ENCODE data around the gene NPRL2. TPM values are rescaled to one million over a fixed set of nuclear protein-coding genes. Genes with fewer than 3 reads are reported as not detected.
A peak's percentile ranks its signal among the peaks of the same experiment; 100 is the strongest.

Gene NPRL2
- total RNA-seq, 1 donor from 2014 or later: 17.1 TPM

- H3K4me3 ChIP-seq (ENCODE audit: low read depth, low read length): no peak overlapping the region
- TF ChIP-seq, protein P1, sequence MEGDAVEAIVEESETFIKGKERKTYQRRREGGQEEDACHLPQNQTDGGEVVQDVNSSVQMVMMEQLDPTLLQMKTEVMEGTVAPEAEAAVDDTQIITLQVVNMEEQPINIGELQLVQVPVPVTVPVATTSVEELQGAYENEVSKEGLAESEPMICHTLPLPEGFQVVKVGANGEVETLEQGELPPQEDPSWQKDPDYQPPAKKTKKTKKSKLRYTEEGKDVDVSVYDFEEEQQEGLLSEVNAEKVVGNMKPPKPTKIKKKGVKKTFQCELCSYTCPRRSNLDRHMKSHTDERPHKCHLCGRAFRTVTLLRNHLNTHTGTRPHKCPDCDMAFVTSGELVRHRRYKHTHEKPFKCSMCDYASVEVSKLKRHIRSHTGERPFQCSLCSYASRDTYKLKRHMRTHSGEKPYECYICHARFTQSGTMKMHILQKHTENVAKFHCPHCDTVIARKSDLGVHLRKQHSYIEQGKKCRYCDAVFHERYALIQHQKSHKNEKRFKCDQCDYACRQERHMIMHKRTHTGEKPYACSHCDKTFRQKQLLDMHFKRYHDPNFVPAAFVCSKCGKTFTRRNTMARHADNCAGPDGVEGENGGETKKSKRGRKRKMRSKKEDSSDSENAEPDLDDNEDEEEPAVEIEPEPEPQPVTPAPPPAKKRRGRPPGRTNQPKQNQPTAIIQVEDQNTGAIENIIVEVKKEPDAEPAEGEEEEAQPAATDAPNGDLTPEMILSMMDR (IDR thresholded peaks at IDR 0.05; ENCODE audit: insufficient read depth, low read length, severe bottlenecking): no peak
- peaks cover 14% of the 10 kb centered on the region for H3K36me3 ChIP-seq (ENCODE audit: control insufficient read depth, insufficient read depth, low read length)
- no peaks in the 10 kb centered on the region for H3K27me3 ChIP-seq (ENCODE audit: control insufficient read depth, insufficient read depth, low read length)
- DNase-seq (ENCODE audit: low read depth) (no peak), FAIRE-seq (no peak)
These were observed 9.2 kb upstream of the NPRL2 start for GRCh38 chr3:50359760-50360110.

- peaks cover 18% of the 10 kb centered on the region for H3K36me3 ChIP-seq (ENCODE audit: control insufficient read depth, insufficient read depth, low read length)
- H3K27me3 ChIP-seq (ENCODE audit: control insufficient read depth, insufficient read depth, low read length): no peaks in the 10 kb centered on the region
- H3K4me3 ChIP-seq (ENCODE audit: low read depth, low read length): peak within 1 kb of the TSS; percentile 71
- FAIRE-seq (peak; percentile 95), DNase-seq (ENCODE audit: low read depth) (peak; percentile 98)
- TF ChIP-seq, protein P1 (IDR thresholded peaks at IDR 0.05; ENCODE audit: insufficient read depth, low read length, severe bottlenecking): no peak
These were observed 8.6 kb upstream of the NPRL2 start, which contains the start of gene TMEM115 for GRCh38 chr3:50358911-50359759. Gene TMEM115 (minus strand): TSS chr3:50359521. CDS start chr3:50359063, 458 bp downstream.

DNA sequence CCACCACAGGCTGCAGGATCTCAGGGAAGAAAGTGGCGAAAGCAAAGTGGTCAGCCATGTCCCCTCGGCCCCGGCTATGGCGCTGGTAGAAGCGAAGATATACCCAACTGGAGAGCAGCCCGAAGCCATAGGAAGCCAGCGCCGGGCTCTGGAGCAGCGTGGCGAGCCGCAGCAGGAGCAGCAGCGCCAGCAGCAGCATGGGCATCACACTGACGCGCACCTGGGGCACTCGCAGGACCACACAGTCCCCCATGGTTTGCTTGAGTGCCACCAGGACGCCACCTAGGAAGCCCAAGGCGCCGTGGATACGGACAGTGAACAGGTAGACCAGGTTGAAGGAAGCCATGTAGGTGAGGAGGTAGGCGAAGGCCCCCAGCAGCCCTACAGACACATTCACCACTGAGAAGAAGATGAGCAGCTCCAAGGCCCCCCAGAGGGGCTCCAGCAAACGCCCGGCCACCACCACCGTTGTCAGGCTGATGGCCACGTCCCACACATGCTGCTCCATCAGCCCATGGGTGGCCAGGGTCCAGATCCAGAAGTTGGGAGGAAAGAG is 7.9 kb upstream of the NPRL2 start:
- FAIRE-seq: no peak
- TF ChIP-seq, protein P1 (IDR thresholded peaks at IDR 0.05; ENCODE audit: insufficient read depth, low read length, severe bottlenecking): no peak
- H3K27me3 ChIP-seq (ENCODE audit: control insufficient read depth, insufficient read depth, low read length): no peaks in the 10 kb centered on the region

DNA sequence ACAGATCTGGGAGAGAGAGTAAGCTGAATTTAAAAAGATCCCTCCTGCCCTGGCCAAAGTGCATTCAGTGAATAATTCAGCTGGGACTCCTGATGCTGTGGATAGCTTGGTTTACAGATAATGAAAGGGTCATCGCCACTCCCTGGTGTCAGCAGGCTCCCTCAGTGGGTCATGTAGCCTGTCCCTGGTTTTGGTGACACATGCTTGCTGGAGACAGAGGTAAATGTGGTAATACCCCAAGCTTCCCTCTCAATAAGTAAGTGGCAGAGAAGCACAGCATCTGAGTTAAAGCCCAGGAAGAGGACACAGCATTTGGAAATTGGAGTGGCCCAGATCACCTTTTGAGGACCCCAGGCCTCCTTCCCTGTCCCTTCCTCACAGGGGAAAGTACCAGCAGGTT is 6.9 kb upstream of the NPRL2 start:
- FAIRE-seq: no peak
- Histone ChIP-seq H3K27me3 (ENCODE audit: control insufficient read depth, insufficient read depth, low read length) (no peaks in the 10 kb centered on the region), H3K36me3 (ENCODE audit: control insufficient read depth, insufficient read depth, low read length) (peaks cover 24% of the 10 kb centered on the region), H3K4me3 (ENCODE audit: low read depth, low read length) (peak overlapping the region; percentile 71)
- TF ChIP-seq, protein P1 (IDR thresholded peaks at IDR 0.05; ENCODE audit: insufficient read depth, low read length, severe bottlenecking): no peak
- no peak for DNase-seq (ENCODE audit: low read depth)

More for the DNA sequence above, 7.9 kb upstream of the NPRL2 start:
- Histone ChIP-seq H3K4me3 (ENCODE audit: low read depth, low read length) (peak overlapping the region; percentile 71), H3K36me3 (ENCODE audit: control insufficient read depth, insufficient read depth, low read length) (peaks cover 22% of the 10 kb centered on the region)
- DNase-seq (ENCODE audit: low read depth): no peak

GRCh38 chr3:50356553-50356952 is 6.0 kb upstream of the NPRL2 start:
- TF ChIP-seq, protein P1 (IDR thresholded peaks at IDR 0.05; ENCODE audit: insufficient read depth, low read length, severe bottlenecking): no peak
- Histone ChIP-seq H3K4me3 (ENCODE audit: low read depth, low read length) (no peak overlapping the region), H3K36me3 (ENCODE audit: control insufficient read depth, insufficient read depth, low read length) (peaks cover 25% of the 10 kb centered on the region), H3K27me3 (ENCODE audit: control insufficient read depth, insufficient read depth, low read length) (no peaks in the 10 kb centered on the region)
- FAIRE-seq (no peak), DNase-seq (ENCODE audit: low read depth) (peak; percentile 44)
